ENCODE results near the gene PHTF1. TPM values are rescaled to one million over a fixed set of nuclear protein-coding genes. Genes with fewer than 3 reads are reported as not detected.

The PHTF1 gene
- total RNA-seq, 1 experiment from 2014 or later = 61.2 TPM

GRCh38 chr1:113742515-113742914 is 16.8 kb downstream of the PHTF1 start:
- H3F3A ChIP-seq (ENCODE audit: insufficient read depth, low read depth) = no peaks in the 10 kb centered on the region
- H4K20me1 ChIP-seq (ENCODE audit: insufficient read depth) = 0 out of 2 replicates have a peak, but pooled peaks cover 2% of the 10 kb centered on the region
- no peak overlapping the region for H3K4me3 ChIP-seq
- TF ChIP-seq CTCF (conservative IDR thresholded peaks at IDR 0.05) (no peak), EZH2 (IDR thresholded peaks at IDR 0.05; ENCODE audit: low read depth) (no peak)
- no peaks in the 10 kb centered on the region for H3K9me3 ChIP-seq (ENCODE audit: insufficient read depth, low read depth)
- H3K27me3 ChIP-seq (ENCODE audit: insufficient read depth, low read depth) = no peaks in the 10 kb centered on the region
- H3K36me3 ChIP-seq (ENCODE audit: low read depth) = peaks cover 10% of the 10 kb centered on the region
- CTCF ChIA-PET = no interaction called here
- no peaks in the 10 kb centered on the region for H3K9me2 ChIP-seq (ENCODE audit: insufficient read depth)
- no peaks in the 10 kb centered on the region for H3K4me1 ChIP-seq (replicated peaks; ENCODE audit: insufficient read depth)
- no peaks in the 10 kb centered on the region for H3K79me2 ChIP-seq (ENCODE audit: low read depth)
- POLR2A ChIA-PET (ENCODE audit: unreplicated experiment) = interaction anchor here (0.6 kb wide), 1 partner anchor 51 kb away, joined by 4 read pairs; no protein-coding TSS in a partner anchor
- H2AFZ ChIP-seq = no peak overlapping the region
- intact Hi-C loops (cut with micrococcal nuclease; ENCODE audit: unreplicated experiment) = no loop called here
- BruUV-seq (replicated peaks) = no TSS peak
- no peak overlapping the region for H3K4me2 ChIP-seq
- no peak overlapping the region for H3K27ac ChIP-seq
- no peak for DNase-seq

- no peak for TF ChIP-seq CTCF (conservative IDR thresholded peaks at IDR 0.05)
- TF ChIP-seq EZH2 (IDR thresholded peaks at IDR 0.05; ENCODE audit: low read depth) = no peak
- Histone ChIP-seq H3K36me3 (ENCODE audit: low read depth) (peaks cover 18% of the 10 kb centered on the region; the same call in 1 of the 2 replicates), H3K79me2 (ENCODE audit: low read depth) (no peaks in the 10 kb centered on the region), H3K4me1 (replicated peaks; ENCODE audit: insufficient read depth) (no peaks in the 10 kb centered on the region), H3K9me2 (ENCODE audit: insufficient read depth) (no peaks in the 10 kb centered on the region), H3K9me3 (ENCODE audit: insufficient read depth, low read depth) (no peaks in the 10 kb centered on the region), H3K27me3 (ENCODE audit: insufficient read depth, low read depth) (no peaks in the 10 kb centered on the region), H3K27ac (no peak overlapping the region), H3F3A (ENCODE audit: insufficient read depth, low read depth) (no peaks in the 10 kb centered on the region; the same call in 1 of the 2 replicates), H3K4me3 (no peak overlapping the region), H2AFZ (no peak overlapping the region), H4K20me1 (ENCODE audit: insufficient read depth) (no peaks in the 10 kb centered on the region), H3K4me2 (no peak overlapping the region)
- intact Hi-C loops (cut with micrococcal nuclease; ENCODE audit: unreplicated experiment) = no loop called here
- no TSS peak for BruUV-seq (replicated peaks)
- CTCF ChIA-PET = no interaction called here
- no peak for DNase-seq
- POLR2A ChIA-PET (ENCODE audit: unreplicated experiment) = no interaction called here
These were observed 24.8 kb downstream of the PHTF1 start for GRCh38 chr1:113734357-113735055.

GRCh38 chr1:113732802-113733201 is 26.5 kb downstream of the PHTF1 start:
- Histone ChIP-seq H3F3A (ENCODE audit: insufficient read depth, low read depth) (no peaks in the 10 kb centered on the region; the same call in 1 of the 2 replicates), H3K27me3 (ENCODE audit: insufficient read depth, low read depth) (no peaks in the 10 kb centered on the region), H3K4me2 (no peak overlapping the region), H3K4me3 (no peak overlapping the region), H2AFZ (no peak overlapping the region), H3K79me2 (ENCODE audit: low read depth) (no peaks in the 10 kb centered on the region), H3K27ac (no peak overlapping the region), H3K36me3 (ENCODE audit: low read depth) (peaks cover 11% of the 10 kb centered on the region; the same call in 1 of the 2 replicates), H3K9me2 (ENCODE audit: insufficient read depth) (no peaks in the 10 kb centered on the region), H3K9me3 (ENCODE audit: insufficient read depth, low read depth) (no peaks in the 10 kb centered on the region), H3K4me1 (replicated peaks; ENCODE audit: insufficient read depth) (no peaks in the 10 kb centered on the region), H4K20me1 (ENCODE audit: insufficient read depth) (no peaks in the 10 kb centered on the region)
- ChIA-PET CTCF (no interaction called here), POLR2A (ENCODE audit: unreplicated experiment) (interaction anchor here (0.6 kb wide), 1 partner anchor 334 kb away, joined by 5 read pairs; no protein-coding TSS in a partner anchor)
- no peak for DNase-seq
- TF ChIP-seq CTCF (conservative IDR thresholded peaks at IDR 0.05) = no peak
- no peak for TF ChIP-seq EZH2 (IDR thresholded peaks at IDR 0.05; ENCODE audit: low read depth)
- no TSS peak for BruUV-seq (replicated peaks)
- intact Hi-C loops (cut with micrococcal nuclease; ENCODE audit: unreplicated experiment) = no loop called here
